Kidney (tissue), 14 donors: ENCODE results near the gene DLG2. TPM values are rescaled to one million over a fixed set of nuclear protein-coding genes. Genes with fewer than 3 reads are reported as not detected.

Experiments used
- DNase-seq, 5 donors: peaks; one replicate each; pipeline ENCODE4 v3.0.0-alpha.2; 2013 to 2020
- FAIRE-seq: peaks from 2 replicates; lab custom pipeline; 2012; peaks lifted over from hg19 to GRCh38; lab: Jason Lieb, UNC
- H3K27ac ChIP-seq, 2 donors: one replicate each; pipeline ENCODE4 v1.7.0; 2013; ENCODE audit warnings: low read depth in 2 of 2, low read length in 2 of 2, inconsistent platforms in 1 of 2
- H3K27me3 ChIP-seq: one replicate; pipeline ENCODE4 v1.7.1; 2013; ENCODE audit warnings: low read length, inconsistent platforms; ENCODE audit not compliant: control insufficient read depth, insufficient read depth
- H3K36me3 ChIP-seq, 3 donors: one replicate each; pipeline versions ENCODE4 v1.7.0 to v1.7.1; 2013; ENCODE audit warnings: low read length in 3 of 3, control low read depth in 1 of 3, inconsistent platforms in 1 of 3; ENCODE audit not compliant: insufficient read depth in 3 of 3, control insufficient read depth in 2 of 3
- H3K4me1 ChIP-seq, 3 donors: one replicate each; pipeline versions ENCODE4 v1.7.0 to v1.7.1; 2013; ENCODE audit warnings: low read length in 3 of 3, inconsistent platforms in 1 of 3, low read depth in 1 of 3; ENCODE audit not compliant: control insufficient read depth in 2 of 3, insufficient read depth in 2 of 3
- H3K4me3 ChIP-seq, 3 donors: one replicate each; pipeline versions ENCODE4 v1.7.0 to v1.8.1; 2013; ENCODE audit warnings: low read length in 3 of 3, control low read depth in 1 of 3, inconsistent platforms in 1 of 3
- H3K9ac ChIP-seq, 3 donors: one replicate each; pipeline versions ENCODE4 v1.7.0 to v1.7.1; 2013; ENCODE audit warnings: low read length in 3 of 3, control low read depth in 1 of 3, inconsistent platforms in 1 of 3
- H3K9me3 ChIP-seq, 3 donors: one replicate each; pipeline versions ENCODE4 v1.7.0 to v1.7.1; 2013; ENCODE audit warnings: low read length in 3 of 3, control low read depth in 1 of 3, inconsistent platforms in 1 of 3; ENCODE audit not compliant: control insufficient read depth in 2 of 3, insufficient read depth in 1 of 3
- CTCF ChIP-seq: IDR thresholded peaks from 3 replicates; pipeline ENCODE4 v1.5.1; 2012; ENCODE audit warnings: mild to moderate bottlenecking, moderate library complexity, borderline replicate concordance; ENCODE audit not compliant: insufficient read depth; ENCODE audit errors: extremely low read depth
- intact Hi-C: fragments of 100-400 bp; cut with DNase I; formaldehyde crosslinking; loops from one replicate; pipeline ENCODE4 v1.11.1; 2022
- polyA plus RNA-seq: library from polyadenylated mRNA; stranded (reverse); fragments of 350-450 nt; fragmentation: Illumina TruSeq; extraction: RNeasy Lipid Tissue Mini Kit (QIAGEN cat#74804); gene quantifications from one replicate; pipeline ENCODE4 v1.2.3, GENCODE V29; 2014; ENCODE audit warnings: low read depth, low replicate concordance; ENCODE audit not compliant: insufficient read depth
- total RNA-seq: library from RNA; stranded (reverse); fragmentation: NEBNext Ultra II Directional; extraction: Animal tissue kit (Norgen Biotek cat#: 25700); gene quantifications from one replicate; pipeline ENCODE4 v1.2.1, GENCODE V29; 2021
- donor health status: control.
- donor health status: control.
- donor health status: control.
- donor health status: control.
- donor health status: control.
- donor health status: DM: yes; HTN: yes; CAD: no.
- donor health status: Normal renal cell carcinoma (clear cell type).

DLG2 gene
- total and polyA plus RNA-seq, 2 donors from 2014 or later = 2.9 to 7.2 TPM

- FAIRE-seq = no peak
- TF ChIP-seq CTCF = no peak
- no peaks in the 10 kb centered on the region for H3K27me3 ChIP-seq
- no peaks in the 10 kb centered on the region for H3K9me3 ChIP-seq
- no peak for DNase-seq
- no peak overlapping the region for H3K27ac ChIP-seq
- no peak overlapping the region for H3K4me3 ChIP-seq
- H3K9ac ChIP-seq = no peak overlapping the region
- H3K4me1 ChIP-seq = no peaks in the 10 kb centered on the region
- intact Hi-C loops = no loop called here
- no peaks in the 10 kb centered on the region for H3K36me3 ChIP-seq
These were observed 1085.3 kb downstream of the DLG2 start for GRCh38 chr11:84541731-84542340.

DNA sequence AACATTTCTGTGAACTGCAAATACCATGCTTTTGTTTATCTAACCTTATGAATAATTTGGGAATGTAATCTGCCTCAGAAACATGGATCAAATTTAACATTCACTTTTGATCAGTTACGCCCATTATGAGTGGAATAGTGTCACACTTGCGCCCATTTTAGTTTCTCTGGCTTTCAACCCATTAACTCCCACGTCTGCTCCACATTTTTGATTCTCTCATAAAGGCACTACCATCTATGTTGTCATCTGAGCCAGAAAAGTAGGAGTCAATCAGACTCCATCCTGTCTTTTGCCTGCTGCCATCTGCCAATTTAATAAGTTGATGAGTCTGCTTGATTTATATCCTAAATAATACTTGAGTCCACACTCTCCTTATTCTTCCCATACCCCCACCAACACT is 1090.7 kb downstream of the DLG2 start:
- Histone ChIP-seq H3K9ac (no peak overlapping the region), H3K4me3 (no peak overlapping the region), H3K4me1 (no peaks in the 10 kb centered on the region), H3K27me3 (no peaks in the 10 kb centered on the region), H3K36me3 (no peaks in the 10 kb centered on the region), H3K27ac (no peak overlapping the region), H3K9me3 (no peaks in the 10 kb centered on the region)
- TF ChIP-seq CTCF = no peak
- FAIRE-seq (no peak), DNase-seq (no peak)
- intact Hi-C loops = no loop called here

GRCh38 chr11:84532364-84532763 is 1094.8 kb downstream of the DLG2 start:
- no peaks in the 10 kb centered on the region for H3K36me3 ChIP-seq
- intact Hi-C loops = no loop called here
- H3K9me3 ChIP-seq = no peaks in the 10 kb centered on the region
- no peak for FAIRE-seq
- no peak overlapping the region for H3K9ac ChIP-seq
- no peaks in the 10 kb centered on the region for H3K27me3 ChIP-seq
- no peak overlapping the region for H3K27ac ChIP-seq
- no peaks in the 10 kb centered on the region for H3K4me1 ChIP-seq
- TF ChIP-seq CTCF = no peak
- DNase-seq = no peak
- H3K4me3 ChIP-seq = no peak overlapping the region

DNA sequence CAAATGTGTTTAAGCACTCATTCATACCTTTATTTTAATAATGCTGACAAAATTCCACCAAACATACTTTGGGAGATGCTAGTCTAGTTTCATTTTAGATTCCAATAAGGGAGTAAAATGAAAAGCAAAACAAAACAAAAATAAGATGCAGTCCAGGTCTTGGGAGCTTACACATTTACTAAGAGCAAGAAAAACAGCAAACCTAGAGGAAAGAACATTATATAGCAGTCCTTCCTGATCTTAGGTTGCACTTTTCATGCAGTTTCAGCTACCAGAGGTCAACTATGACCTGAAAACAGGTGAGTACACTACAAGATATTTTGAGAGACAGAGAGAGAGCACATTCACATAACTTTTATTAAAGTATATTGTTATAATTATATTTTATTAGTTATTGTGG is 1100.9 kb downstream of the DLG2 start:
- FAIRE-seq = no peak

More for the DNA sequence above, 1100.9 kb downstream of the DLG2 start:
- no peak overlapping the region for H3K4me3 ChIP-seq
- H3K27ac ChIP-seq = no peak overlapping the region
- intact Hi-C loops = no loop called here
- no peaks in the 10 kb centered on the region for H3K9me3 ChIP-seq
- no peak overlapping the region for H3K9ac ChIP-seq
- no peaks in the 10 kb centered on the region for H3K36me3 ChIP-seq
- TF ChIP-seq CTCF = no peak
- no peaks in the 10 kb centered on the region for H3K27me3 ChIP-seq
- H3K4me1 ChIP-seq = no peaks in the 10 kb centered on the region
- DNase-seq = no peak
